Right ventricle myocardium superior (tissue), 1 donor: Measurements from ENCODE around the gene BRD8. TPM values are rescaled to one million over a fixed set of nuclear protein-coding genes. Genes with fewer than 3 reads are reported as not detected.

ENCODE experiments used
- ATAC-seq: fragments of 200-7000 bp; cut with Tn5 transposase; one replicate; pipeline ENCODE4 v1.9.1; 2020; ENCODE audit warnings: mild to moderate bottlenecking; ENCODE audit not compliant: poor library complexity
- DNase-seq: peaks from one replicate; pipeline ENCODE4 v3.0.0-alpha.2; 2020
- intact Hi-C: fragments of 100-400 bp; cut with DNase I; formaldehyde crosslinking; loops from one replicate; pipeline ENCODE4 v1.11.2; 2022
- total RNA-seq: library from RNA; stranded (reverse); fragmentation: NEBNext Ultra II Directional; extraction: Animal tissue kit (Norgen Biotek cat#: 25700); gene quantifications from one replicate; pipeline ENCODE4 v1.2.1, GENCODE V29; 2021
- donor health status: DM: no; HTN: yes; CAD: no; lungs with severe emphysema.

BRD8 gene
- total RNA-seq, 1 donor from 2014 or later: 26.4 TPM

GRCh38 chr5:138111181-138111580 is 67.2 kb downstream of the BRD8 start:
- intact Hi-C loops: no loop called here
- DNase-seq (no peak), ATAC-seq (no peak)

- no peak for DNase-seq
- ATAC-seq: no peak
- intact Hi-C loops: no loop called here
Measured at GRCh38 chr5:138110266-138110963, 68.0 kb downstream of the BRD8 start.

- DNase-seq (no peak), ATAC-seq (no peak)
- intact Hi-C loops: no loop called here
Measured at GRCh38 chr5:138109463-138110265, 68.8 kb downstream of the BRD8 start.

- DNase-seq: no peak
- intact Hi-C loops: no loop called here
- no peak for ATAC-seq
Measured at GRCh38 chr5:138107213-138107612, 71.2 kb downstream of the BRD8 start.

GRCh38 chr5:138105709-138106108 is 72.7 kb downstream of the BRD8 start:
- no peak for DNase-seq
- intact Hi-C loops: no loop called here
- ATAC-seq: no peak

- no peak for ATAC-seq
- intact Hi-C loops: no loop called here
- DNase-seq: no peak
Measured at GRCh38 chr5:138103319-138103637, 75.2 kb downstream of the BRD8 start.

GRCh38 chr5:138102454-138103318 is 75.7 kb downstream of the BRD8 start:
- no peak for DNase-seq
- intact Hi-C loops: no loop called here
- no peak for ATAC-seq

- intact Hi-C loops: no loop called here
- DNase-seq (no peak), ATAC-seq (no peak)
Measured at GRCh38 chr5:138096997-138097828, 81.2 kb downstream of the BRD8 start.

- intact Hi-C loops: no loop called here
- no peak for DNase-seq
- no peak for ATAC-seq
Measured at GRCh38 chr5:138096363-138096762, 82.1 kb downstream of the BRD8 start.

GRCh38 chr5:138095100-138095907 is 83.1 kb downstream of the BRD8 start:
- DNase-seq: no peak
- intact Hi-C loops: no loop called here
- ATAC-seq: no peak

GRCh38 chr5:138093036-138093435 is 85.4 kb downstream of the BRD8 start:
- intact Hi-C loops: no loop called here
- no peak for DNase-seq
- ATAC-seq: no peak

- ATAC-seq (no peak), DNase-seq (no peak)
- intact Hi-C loops: no loop called here
Measured at GRCh38 chr5:138092301-138092700, 86.1 kb downstream of the BRD8 start.

- intact Hi-C loops: no loop called here
- no peak for ATAC-seq
- no peak for DNase-seq
Measured at GRCh38 chr5:138091685-138092084, 86.7 kb downstream of the BRD8 start.

Other genes starting within 250 kb of the BRD8 start
- gene FAM13B, start 145.6 kb downstream of the BRD8 start, total RNA-seq: 21.9 TPM
- gene WNT8A, start 94.6 kb downstream of the BRD8 start, total RNA-seq: not detected
- gene NME5, start 39.2 kb downstream of the BRD8 start, total RNA-seq: 4.9 TPM
- gene KIF20A, start 482 bp upstream of the BRD8 start, total RNA-seq: 0.65 TPM
- gene CDC23, start 34.7 kb upstream of the BRD8 start, total RNA-seq: 18.6 TPM
- 0.94 TPM for gene GFRA3, start 96.0 kb upstream of the BRD8 start, total RNA-seq
- 0.16 TPM for gene CDC25C, start 153.2 kb upstream of the BRD8 start, total RNA-seq
- gene FAM53C, start 159.6 kb upstream of the BRD8 start, total RNA-seq: 27.9 TPM
- gene KDM3B, start 174.1 kb upstream of the BRD8 start, total RNA-seq: 36.9 TPM